H9 (cell line): Measurements from ENCODE around the gene S1PR3. TPM values are rescaled to one million over a fixed set of nuclear protein-coding genes. Genes with fewer than 3 reads are reported as not detected.

Source experiments
- DNase-seq: peaks from one replicate; pipeline ENCODE4 v3.0.0-alpha.2; 2017
- H2AFZ ChIP-seq: one replicate; pipeline ENCODE4 v1.6.1; 2013; ENCODE audit warnings: mild to moderate bottlenecking, low read length, control low read depth, moderate library complexity
- H2AK5ac ChIP-seq: 2 replicates; pipeline ENCODE4 v1.6.1; 2013; ENCODE audit warnings: low read length, control low read depth, mixed read lengths; ENCODE audit not compliant: insufficient read length
- H2BK120ac ChIP-seq: one replicate; pipeline ENCODE4 v1.6.1; 2013; ENCODE audit warnings: low read depth, mild to moderate bottlenecking, low read length, control low read depth, inconsistent platforms; ENCODE audit not compliant: poor library complexity, severe bottlenecking
- H2BK12ac ChIP-seq: 2 replicates; pipeline ENCODE4 v1.6.1; 2013; ENCODE audit warnings: low read length, control low read depth, mixed read lengths, low read depth; ENCODE audit not compliant: insufficient read length
- H2BK15ac ChIP-seq: 2 replicates; pipeline ENCODE4 v1.6.1; 2013; ENCODE audit warnings: low read depth, low read length, control low read depth
- H2BK20ac ChIP-seq: one replicate; pipeline ENCODE4 v1.6.1; 2013; ENCODE audit warnings: low read depth, mild to moderate bottlenecking, low read length, control low read depth, inconsistent platforms; ENCODE audit not compliant: poor library complexity, severe bottlenecking
- H2BK5ac ChIP-seq: 2 replicates; pipeline ENCODE4 v1.6.1; 2013; ENCODE audit warnings: low read length, control low read depth, mixed read lengths; ENCODE audit not compliant: insufficient read length
- H3K14ac ChIP-seq: 2 replicates; pipeline ENCODE4 v1.6.1; 2013; ENCODE audit warnings: low read length, control low read depth; ENCODE audit not compliant: insufficient read depth
- H3K18ac ChIP-seq: 2 replicates; pipeline ENCODE4 v1.6.1; 2013; ENCODE audit warnings: low read depth, mild to moderate bottlenecking, mixed read lengths, low read length, control low read depth; ENCODE audit not compliant: insufficient read length
- H3K23ac ChIP-seq: 2 replicates; pipeline ENCODE4 v1.6.1; 2013; ENCODE audit warnings: low read length, control low read depth, mixed read lengths, low read depth; ENCODE audit not compliant: insufficient read length
- H3K23me2 ChIP-seq: 2 replicates; pipeline ENCODE4 v1.6.1; 2013; ENCODE audit warnings: low read depth, mild to moderate bottlenecking, mixed read lengths, low read length, control low read depth; ENCODE audit not compliant: insufficient read length, poor library complexity, severe bottlenecking
- H3K27ac ChIP-seq: 2 replicates; pipeline ENCODE4 v1.5.1; 2013; ENCODE audit warnings: low read length, control low read depth, mixed read lengths, low read depth; ENCODE audit not compliant: insufficient read length
- H3K27me3 ChIP-seq: 2 replicates; pipeline ENCODE4 v1.6.1; 2013; ENCODE audit warnings: low read length, control low read depth, inconsistent platforms; ENCODE audit not compliant: insufficient read depth
- H3K4ac ChIP-seq: 2 replicates; pipeline ENCODE4 v1.6.1; 2013; ENCODE audit warnings: low read depth, mild to moderate bottlenecking, control low read depth, inconsistent platforms, low read length, moderate library complexity
- H3K4me1 ChIP-seq: 2 replicates; pipeline ENCODE4 v1.6.1; 2013; ENCODE audit warnings: low read length, control low read depth, inconsistent platforms; ENCODE audit not compliant: insufficient read depth
- H3K4me2 ChIP-seq: 2 replicates; pipeline ENCODE4 v1.6.1; 2013; ENCODE audit warnings: low read length, control low read depth, mixed read lengths; ENCODE audit not compliant: insufficient read length, insufficient read depth
- H3K56ac ChIP-seq: 2 replicates; pipeline ENCODE4 v1.6.1; 2013; ENCODE audit warnings: low read depth, mild to moderate bottlenecking, mixed read lengths, low read length, control low read depth; ENCODE audit not compliant: insufficient read length
- H3K79me1 ChIP-seq: 2 replicates; pipeline ENCODE4 v1.6.1; 2013; ENCODE audit warnings: low read depth, mild to moderate bottlenecking, moderate library complexity, low read length, control low read depth, inconsistent platforms; ENCODE audit not compliant: insufficient read depth, poor library complexity, severe bottlenecking
- H3K79me2 ChIP-seq: 2 replicates; pipeline ENCODE4 v1.6.1; 2013; ENCODE audit warnings: low read length, control low read depth, inconsistent platforms; ENCODE audit not compliant: insufficient read depth
- H3K9ac ChIP-seq: 2 replicates; pipeline ENCODE4 v1.6.1; 2013; ENCODE audit warnings: low read length, control low read depth, mixed read lengths; ENCODE audit not compliant: insufficient read length; ENCODE audit errors: extremely low read depth
- H3K9me3 ChIP-seq: one replicate; pipeline ENCODE4 v1.6.1; 2013; ENCODE audit warnings: low read depth, low read length, inconsistent platforms; ENCODE audit not compliant: control insufficient read depth
- H3T11ph ChIP-seq: one replicate; pipeline ENCODE4 v1.6.1; 2013; ENCODE audit warnings: mild to moderate bottlenecking, low read length, control low read depth, inconsistent platforms
- H4K20me1 ChIP-seq: one replicate; pipeline ENCODE4 v1.6.1; 2013; ENCODE audit not compliant: control insufficient read depth, insufficient read length, insufficient read depth
- H4K5ac ChIP-seq: 2 replicates; pipeline ENCODE4 v1.6.1; 2013; ENCODE audit warnings: low read depth, mild to moderate bottlenecking, mixed read lengths, low read length, control low read depth; ENCODE audit not compliant: insufficient read length
- H4K8ac ChIP-seq: replicated peaks from 2 replicates; pipeline ENCODE4 v1.6.1; 2013; ENCODE audit warnings: low read length, control low read depth, mixed read lengths, low read depth; ENCODE audit not compliant: insufficient read length
- H4K91ac ChIP-seq: 2 replicates; pipeline ENCODE4 v1.6.1; 2013; ENCODE audit warnings: low read depth, mild to moderate bottlenecking, moderate library complexity, mixed read lengths, low read length, control low read depth; ENCODE audit not compliant: insufficient read length
- H3K27ac Mint-ChIP-seq, 3 experiments: 2 replicates in 2 of 3; 3 replicates in 1 of 3; pipeline ENCODE4 v1.8.0; 2020 to 2021; ENCODE audit warnings: mixed read lengths in 3 of 3, mild to moderate bottlenecking in 1 of 3, moderate library complexity in 1 of 3
- H3K27me3 Mint-ChIP-seq: 2 replicates; pipeline ENCODE4 v1.8.0; 2021; ENCODE audit warnings: low read depth, mild to moderate bottlenecking, moderate library complexity, mixed read lengths
- H3K36me3 Mint-ChIP-seq, 3 experiments: 2 replicates in 2 of 3; 3 replicates in 1 of 3; pipeline ENCODE4 v1.8.0; 2020 to 2021; ENCODE audit warnings: low read depth in 3 of 3, mixed read lengths in 3 of 3; ENCODE audit not compliant: insufficient read depth in 1 of 3
- H3K4me1 Mint-ChIP-seq, 2 experiments: 2 replicates each; pipeline ENCODE4 v1.8.0; 2020; ENCODE audit warnings: mixed read lengths in 2 of 2
- H3K4me3 Mint-ChIP-seq, 2 experiments: 2 replicates in 1 of 2; 3 replicates in 1 of 2; pipeline ENCODE4 v1.8.0; 2020 to 2021; ENCODE audit warnings: mild to moderate bottlenecking in 2 of 2, mixed read lengths in 2 of 2, moderate library complexity in 1 of 2
- H3K9me3 Mint-ChIP-seq, 2 experiments: 2 replicates in 1 of 2; 3 replicates in 1 of 2; pipeline ENCODE4 v1.8.0; 2020; ENCODE audit warnings: mild to moderate bottlenecking in 2 of 2, mixed read lengths in 2 of 2, moderate library complexity in 1 of 2
- CTCF ChIP-seq: fragments of 200-600 bp; sonication (generic); conservative IDR thresholded peaks from 3 replicates; pipeline ENCODE4 v1.8.0; 2021; ENCODE audit warnings: antibody characterized with exemption, mild to moderate bottlenecking
- WGBS: extraction: QIAGEN DNeasy Blood & Tissue Kit; methylation state at CpG from one replicate; pipeline ENCODE4 v1.1.7; 2013; ENCODE audit warnings: missing lambda C conversion rate, low lambda C conversion rate, mixed read lengths; ENCODE audit not compliant: insufficient read length; ENCODE audit errors: extremely low coverage; 5-methylcytosine and 5-hydroxymethylcytosine counted together
- total RNA-seq: library from RNA; stranded (reverse); gene quantifications from 2 replicates; pipeline ENCODE4 v1.2.1, GENCODE V29; 2021

The S1PR3 gene
- total RNA-seq, 1 experiment from 2014 or later: 3.3 TPM

- no peak overlapping the region for H2AK5ac ChIP-seq
- no peak overlapping the region for H3K14ac ChIP-seq
- H2BK12ac ChIP-seq: no peak overlapping the region
- no peak for TF ChIP-seq CTCF
- no peak overlapping the region for H3K4me2 ChIP-seq
- H2BK20ac ChIP-seq: no peak overlapping the region
- no peak overlapping the region for H3K23ac ChIP-seq
- H3K9me3 Mint-ChIP-seq: no peaks in the 10 kb centered on the region; a peak in 1 of 5 replicates
- no peak overlapping the region for H3K4ac ChIP-seq
- H3K4me3 Mint-ChIP-seq: no peak overlapping the region
- H3K9me3 ChIP-seq: no peaks in the 10 kb centered on the region
- H3K79me1 ChIP-seq: no peaks in the 10 kb centered on the region
- H3K27ac Mint-ChIP-seq: no peak overlapping the region
- H2AFZ ChIP-seq: no peak overlapping the region
- peaks cover 27 to 33% of the 10 kb centered on the region in 2 experiments for H3K4me1 Mint-ChIP-seq
- H3K56ac ChIP-seq: no peak overlapping the region
- H3K27ac ChIP-seq: no peak overlapping the region
- H2BK120ac ChIP-seq: no peak overlapping the region
- no peaks in the 10 kb centered on the region for H3K36me3 Mint-ChIP-seq
- no peaks in the 10 kb centered on the region for H3K27me3 ChIP-seq
- no peak overlapping the region for H4K8ac ChIP-seq
- H3T11ph ChIP-seq: no peak overlapping the region
- no peak overlapping the region for H2BK5ac ChIP-seq
- no peak overlapping the region for H3K18ac ChIP-seq
- H4K91ac ChIP-seq: no peak overlapping the region
- no peak overlapping the region for H4K5ac ChIP-seq
- no peaks in the 10 kb centered on the region for H3K4me1 ChIP-seq
- no CpG with 5 or more reads among the region's 10 CpGs for WGBS
- H3K9ac ChIP-seq: no peak overlapping the region
- H3K27me3 Mint-ChIP-seq: no peaks in the 10 kb centered on the region; the same call in 1 of the 2 replicates
- H4K20me1 ChIP-seq: no peaks in the 10 kb centered on the region
- no peak overlapping the region for H2BK15ac ChIP-seq
- H3K79me2 ChIP-seq: no peaks in the 10 kb centered on the region
- no peak for DNase-seq
- no peaks in the 10 kb centered on the region for H3K23me2 ChIP-seq
Measured at GRCh38 chr9:89010056-89010455, 18.8 kb downstream of the S1PR3 start.
